HepG2 (cell line): Measurements from ENCODE around the gene TM4SF18. TPM values are rescaled to one million over a fixed set of nuclear protein-coding genes. Genes with fewer than 3 reads are reported as not detected.

Experiments
- ATAC-seq: fragments of 200-7000 bp; cut with Tn5 transposase; 3 replicates; pipeline ENCODE4 v1.9.1; 2020; ENCODE audit warnings: mild to moderate bottlenecking, moderate library complexity
- BruUV-seq: library from RNA; stranded (reverse); fragments of 400-500 nt; replicated peaks from 2 replicates; lab custom pipeline; 2021; lab: Mats Ljungman, UMichigan
- CTCF ChIA-PET: fragments of 300-600 bp; formaldehyde crosslinking; extraction: SDS; loops from one replicate; lab custom pipeline; 2021; ENCODE audit warnings: low total read pairs, inconsistent platforms, low intra/inter-chr PET ratio; lab: Yijun Ruan, JAX
- POLR2A ChIA-PET: fragments of 350-600 bp; sonication (Branson Sonifier 250); formaldehyde crosslinking; loops from one replicate; lab custom pipeline; 2020; ENCODE audit warnings: antibody characterized with exemption, inconsistent platforms; lab: Yijun Ruan, JAX
- DNase-seq: peaks from one replicate; pipeline ENCODE4 v3.0.0-alpha.2; 2015; ENCODE audit warnings: low spot score
- FAIRE-seq: peaks from 3 replicates; lab custom pipeline; 2011; peaks lifted over from hg19 to GRCh38; lab: Jason Lieb, UNC
- H2AFZ ChIP-seq: one replicate; pipeline ENCODE4 v1.6.1; 2011; ENCODE audit warnings: low read length, inconsistent platforms
- H3K27ac ChIP-seq: fragments of 300-600 bp; 3 replicates; pipeline ENCODE4 v1.8.0; 2011; ENCODE audit warnings: mixed run types, mild to moderate bottlenecking, mixed read lengths, low read length, inconsistent platforms; ENCODE audit not compliant: insufficient read depth; ENCODE audit errors: extremely low read length
- H3K27me3 ChIP-seq, 2 experiments: fragments of 200-600 bp in 1 of 2; 2 replicates in 1 of 2; 3 replicates in 1 of 2; pipeline versions ENCODE4 v1.6.0 to v1.8.0; 2011; ENCODE audit warnings: low read length in 2 of 2, mild to moderate bottlenecking in 2 of 2, moderate library complexity in 2 of 2, inconsistent platforms in 1 of 2; ENCODE audit not compliant: insufficient read depth in 2 of 2, control insufficient read depth in 1 of 2
- H3K36me3 ChIP-seq, 2 experiments: fragments of 200-600 bp in 1 of 2; replicated peaks in 1 of 2; 2 replicates in 1 of 2; 3 replicates in 1 of 2; pipeline versions ENCODE4 v1.5.1 to v1.8.0; 2011; ENCODE audit warnings: low read length in 2 of 2, inconsistent platforms in 1 of 2; ENCODE audit not compliant: insufficient read depth in 2 of 2, control insufficient read depth in 1 of 2
- H3K4me1 ChIP-seq: 2 replicates; pipeline ENCODE4 v1.5.1; 2012; ENCODE audit warnings: low read length, inconsistent platforms; ENCODE audit not compliant: insufficient read depth
- H3K4me2 ChIP-seq: 2 replicates; pipeline ENCODE4 v1.6.0; 2011; ENCODE audit warnings: low read depth, low read length, inconsistent platforms
- H3K4me3 ChIP-seq, 3 experiments: fragments of 200-600 bp in 1 of 3; sonication (generic), shearing (Covaris generic) in 1 of 3; replicated peaks in 1 of 3; 2 replicates each; pipeline ENCODE4 v1.5.1; 2011 to 2016; ENCODE audit warnings: low read length in 3 of 3, inconsistent platforms in 2 of 3, low read depth in 2 of 3, mild to moderate bottlenecking in 2 of 3, control low read depth in 1 of 3, mixed read lengths in 1 of 3; ENCODE audit not compliant: insufficient read depth in 1 of 3
- H3K79me2 ChIP-seq: one replicate; pipeline ENCODE4 v1.6.1; 2011; ENCODE audit warnings: low read length, inconsistent platforms; ENCODE audit not compliant: insufficient read depth
- H3K9ac ChIP-seq: 2 replicates; pipeline ENCODE4 v1.6.0; 2011; ENCODE audit warnings: mild to moderate bottlenecking, low read depth, low read length, inconsistent platforms; ENCODE audit not compliant: insufficient read depth
- H3K9me3 ChIP-seq: 2 replicates; pipeline ENCODE4 v1.5.1; 2012; ENCODE audit warnings: mild to moderate bottlenecking, low read length
- H4K20me1 ChIP-seq: 2 replicates; pipeline ENCODE4 v1.6.0; 2011; ENCODE audit warnings: inconsistent platforms, mild to moderate bottlenecking, low read length, moderate library complexity; ENCODE audit not compliant: insufficient read depth
- BHLHE40 ChIP-seq: IDR thresholded peaks from 2 replicates; pipeline ENCODE4 v1.6.1; 2011; ENCODE audit warnings: low read length, improper control_type of control experiment
- CERS6 ChIP-seq: sonication (generic); formaldehyde crosslinking; IDR thresholded peaks from 2 replicates; pipeline ENCODE4 v1.5.0; 2020; ENCODE audit warnings: missing genetic modification reagents
- FOSL1 ChIP-seq: sonication (generic); formaldehyde crosslinking; IDR thresholded peaks from 2 replicates; pipeline ENCODE4 v1.9.0; 2021; ENCODE audit warnings: missing genetic modification reagents, borderline replicate concordance
- FOXK1 ChIP-seq: sonication (generic); formaldehyde crosslinking; IDR thresholded peaks from 2 replicates; pipeline ENCODE4 v1.4.0; 2020; ENCODE audit warnings: low read depth, missing genetic modification reagents, borderline replicate concordance
- MAF1 ChIP-seq: sonication (generic); formaldehyde crosslinking; IDR thresholded peaks from 2 replicates; pipeline ENCODE4 v1.5.0; 2020; ENCODE audit warnings: missing genetic modification reagents, borderline replicate concordance
- NFRKB ChIP-seq: fragments of 450-650 bp; IDR thresholded peaks from 2 replicates; pipeline ENCODE4 v1.6.1; 2017
- REXO4 ChIP-seq: sonication (generic); formaldehyde crosslinking; IDR thresholded peaks from 2 replicates; pipeline ENCODE4 v1.8.0; 2022; ENCODE audit warnings: missing genetic modification reagents, mild to moderate bottlenecking, borderline replicate concordance
- SMAD3 ChIP-seq: sonication (generic); formaldehyde crosslinking; IDR thresholded peaks from 2 replicates; pipeline ENCODE4 v1.4.0; 2020; ENCODE audit warnings: missing genetic modification reagents
- TSC22D2 ChIP-seq: sonication (generic); formaldehyde crosslinking; IDR thresholded peaks from 2 replicates; pipeline ENCODE4 v1.5.1; 2020; ENCODE audit warnings: missing genetic modification reagents, mild to moderate bottlenecking, borderline replicate concordance
- ZFP90 ChIP-seq: sonication (generic); formaldehyde crosslinking; IDR thresholded peaks from 2 replicates; pipeline ENCODE4 v1.8.0; 2022; ENCODE audit warnings: missing genetic modification reagents, mild to moderate bottlenecking, inconsistent platforms, borderline replicate concordance
- ZNF777 ChIP-seq: sonication (generic); formaldehyde crosslinking; IDR thresholded peaks from 2 replicates; pipeline ENCODE4 v1.4.0; 2020; ENCODE audit warnings: missing genetic modification reagents
- ZNF788 ChIP-seq: sonication (generic); formaldehyde crosslinking; IDR thresholded peaks from 2 replicates; pipeline ENCODE4 v1.5.0; 2020; ENCODE audit warnings: mild to moderate bottlenecking, missing genetic modification reagents, borderline replicate concordance
- ZNF792 ChIP-seq: IDR thresholded peaks from 2 replicates; pipeline ENCODE4 v1.6.1; 2016
- WGBS: methylation state at CpG from one replicate; pipeline ENCODE4 v1.1.6; 2017; ENCODE audit warnings: low lambda C conversion rate; 5-methylcytosine and 5-hydroxymethylcytosine counted together
- in situ Hi-C: cut with HindIII; loops from 2 replicates; pipeline ENCODE4 v1.10.0; 2017; ENCODE audit warnings: low pct_unique_long_range_greater_than_20kb; ENCODE audit not compliant: extremely low pct_ligation_motif_present
- intact Hi-C: fragments of 100-400 bp; cut with micrococcal nuclease; formaldehyde crosslinking; loops from one replicate; pipeline ENCODE4 v1.10.0; 2022; ENCODE audit not compliant: unreplicated experiment
- polyA plus RNA-seq, 8 experiments: library from polyadenylated mRNA; depleted of rRNA in 3 of 8; stranded (reverse) in 7 of 8; unstranded in 1 of 8; fragments of >200 nt; fragmentation: Illumina TruSeq in 4 of 8; extraction: Trizol in 4 of 8; gene quantifications; 2 replicates each; pipeline versions ENCODE4 v1.2.1 to v1.2.3, GENCODE V29; 2011 to 2016; ENCODE audit warnings: low read depth in 4 of 8, missing spikeins in 1 of 8, mixed read lengths in 1 of 8; ENCODE audit not compliant: insufficient read depth in 1 of 8
- total RNA-seq, 5 experiments: library from RNA; depleted of rRNA; stranded (reverse); fragments of >200 nt; fragmentation: Illumina TruSeq; extraction: Trizol; gene quantifications; 2 replicates each; pipeline ENCODE4 v1.2.3, GENCODE V29; 2016; ENCODE audit warnings: low read depth in 1 of 5
- TF ChIP-seq, protein P1 (sequence below): IDR thresholded peaks from 2 replicates; pipeline ENCODE4 v1.6.1; 2016; ENCODE audit warnings: mild to moderate bottlenecking, missing biosample characterization, missing genetic modification reagents
- TF ChIP-seq, protein P2 (sequence below): sonication (generic); formaldehyde crosslinking; conservative IDR thresholded peaks from 2 replicates; pipeline ENCODE4 v1.8.1; 2023; ENCODE audit warnings: missing genetic modification reagents
- TF ChIP-seq, protein P3 (sequence below): sonication (generic); formaldehyde crosslinking; IDR thresholded peaks from 2 replicates; pipeline ENCODE4 v1.4.0; 2020; ENCODE audit warnings: mild to moderate bottlenecking, missing genetic modification reagents
- TF ChIP-seq, protein P4 (sequence below): sonication (generic); formaldehyde crosslinking; IDR thresholded peaks from 2 replicates; pipeline ENCODE4 v1.4.0; 2020; ENCODE audit warnings: missing genetic modification reagents, borderline replicate concordance

Gene TM4SF18
- total and polyA plus RNA-seq, 2 of the 13 experiments (the other 11 are each of a cell fraction or from before 2014, with no cell fraction given) = 0.15 TPM; not detected in 1

GRCh38 chr3:149269687-149270086, 63.7 kb downstream of the TM4SF18 start:
- H3K4me1 ChIP-seq = peaks cover 26% of the 10 kb centered on the region
- no TSS peak for BruUV-seq
- DNase-seq (no peak), FAIRE-seq (no peak), ATAC-seq (no peak)
- H3K9me3 ChIP-seq = no peaks in the 10 kb centered on the region
- in situ Hi-C loops = loop anchor here (5.0 kb wide), 2 partner anchors 152 to 312 kb away; no protein-coding TSS in a partner anchor
- ChIA-PET POLR2A (no interaction called here), CTCF (no interaction called here)
- no peak overlapping the region for H3K9ac ChIP-seq
- no peaks in the 10 kb centered on the region for H3K27me3 ChIP-seq
- WGBS = 99% methylated on average over 7 of the region's 7 CpGs
- H3K36me3 ChIP-seq = no peaks in the 10 kb centered on the region
- no peak overlapping the region for H3K4me2 ChIP-seq
- no peak overlapping the region for H2AFZ ChIP-seq
- intact Hi-C loops = loop anchor here (10.0 kb wide), 1 partner anchor 215 kb away; no protein-coding TSS in a partner anchor
- H4K20me1 ChIP-seq = no peaks in the 10 kb centered on the region
- H3K27ac ChIP-seq = no peak overlapping the region
- H3K4me3 ChIP-seq = no peak overlapping the region
- H3K79me2 ChIP-seq = no peaks in the 10 kb centered on the region
- TF ChIP-seq FOXK1 (CRISPR knock-in tag) (no peak), ZFP90 (no peak), NFRKB (no peak), ZNF792 (CRISPR knock-in tag) (no peak), FOSL1 (no peak), ZNF777 (CRISPR knock-in tag) (no peak), ZNF788 (CRISPR knock-in tag) (no peak), REXO4 (CRISPR knock-in tag) (no peak), SMAD3 (no peak), TSC22D2 (CRISPR knock-in tag) (no peak), CERS6 (CRISPR knock-in tag) (no peak), MAF1 (no peak), BHLHE40 (no peak)
- TF ChIP-seq, protein P1, sequence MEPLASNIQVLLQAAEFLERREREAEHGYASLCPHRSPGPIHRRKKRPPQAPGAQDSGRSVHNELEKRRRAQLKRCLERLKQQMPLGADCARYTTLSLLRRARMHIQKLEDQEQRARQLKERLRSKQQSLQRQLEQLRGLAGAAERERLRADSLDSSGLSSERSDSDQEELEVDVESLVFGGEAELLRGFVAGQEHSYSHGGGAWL (CRISPR knock-in tag) = no peak
- TF ChIP-seq, protein P2, sequence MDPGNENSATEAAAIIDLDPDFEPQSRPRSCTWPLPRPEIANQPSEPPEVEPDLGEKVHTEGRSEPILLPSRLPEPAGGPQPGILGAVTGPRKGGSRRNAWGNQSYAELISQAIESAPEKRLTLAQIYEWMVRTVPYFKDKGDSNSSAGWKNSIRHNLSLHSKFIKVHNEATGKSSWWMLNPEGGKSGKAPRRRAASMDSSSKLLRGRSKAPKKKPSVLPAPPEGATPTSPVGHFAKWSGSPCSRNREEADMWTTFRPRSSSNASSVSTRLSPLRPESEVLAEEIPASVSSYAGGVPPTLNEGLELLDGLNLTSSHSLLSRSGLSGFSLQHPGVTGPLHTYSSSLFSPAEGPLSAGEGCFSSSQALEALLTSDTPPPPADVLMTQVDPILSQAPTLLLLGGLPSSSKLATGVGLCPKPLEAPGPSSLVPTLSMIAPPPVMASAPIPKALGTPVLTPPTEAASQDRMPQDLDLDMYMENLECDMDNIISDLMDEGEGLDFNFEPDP = no peak
- TF ChIP-seq, protein P3, sequence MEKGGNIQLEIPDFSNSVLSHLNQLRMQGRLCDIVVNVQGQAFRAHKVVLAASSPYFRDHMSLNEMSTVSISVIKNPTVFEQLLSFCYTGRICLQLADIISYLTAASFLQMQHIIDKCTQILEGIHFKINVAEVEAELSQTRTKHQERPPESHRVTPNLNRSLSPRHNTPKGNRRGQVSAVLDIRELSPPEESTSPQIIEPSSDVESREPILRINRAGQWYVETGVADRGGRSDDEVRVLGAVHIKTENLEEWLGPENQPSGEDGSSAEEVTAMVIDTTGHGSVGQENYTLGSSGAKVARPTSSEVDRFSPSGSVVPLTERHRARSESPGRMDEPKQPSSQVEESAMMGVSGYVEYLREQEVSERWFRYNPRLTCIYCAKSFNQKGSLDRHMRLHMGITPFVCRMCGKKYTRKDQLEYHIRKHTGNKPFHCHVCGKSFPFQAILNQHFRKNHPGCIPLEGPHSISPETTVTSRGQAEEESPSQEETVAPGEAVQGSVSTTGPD (CRISPR knock-in tag) = no peak
- TF ChIP-seq, protein P4, sequence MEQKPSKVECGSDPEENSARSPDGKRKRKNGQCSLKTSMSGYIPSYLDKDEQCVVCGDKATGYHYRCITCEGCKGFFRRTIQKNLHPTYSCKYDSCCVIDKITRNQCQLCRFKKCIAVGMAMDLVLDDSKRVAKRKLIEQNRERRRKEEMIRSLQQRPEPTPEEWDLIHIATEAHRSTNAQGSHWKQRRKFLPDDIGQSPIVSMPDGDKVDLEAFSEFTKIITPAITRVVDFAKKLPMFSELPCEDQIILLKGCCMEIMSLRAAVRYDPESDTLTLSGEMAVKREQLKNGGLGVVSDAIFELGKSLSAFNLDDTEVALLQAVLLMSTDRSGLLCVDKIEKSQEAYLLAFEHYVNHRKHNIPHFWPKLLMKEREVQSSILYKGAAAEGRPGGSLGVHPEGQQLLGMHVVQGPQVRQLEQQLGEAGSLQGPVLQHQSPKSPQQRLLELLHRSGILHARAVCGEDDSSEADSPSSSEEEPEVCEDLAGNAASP (CRISPR knock-in tag) = no peak
